HepG2 (cell line): ENCODE measurements around the gene NUDCD3. TPM values are rescaled to one million over a fixed set of nuclear protein-coding genes. Genes with fewer than 3 reads are reported as not detected.

ENCODE experiments used
- ATRX ChIP-seq: sonication (generic); formaldehyde crosslinking; IDR thresholded peaks from 2 replicates; pipeline ENCODE4 v1.4.0; 2020; ENCODE audit warnings: missing genetic modification reagents, borderline replicate concordance
- EED ChIP-seq: sonication (generic); formaldehyde crosslinking; IDR thresholded peaks from 2 replicates; pipeline ENCODE4 v1.5.0; 2020; ENCODE audit warnings: mild to moderate bottlenecking, missing genetic modification reagents
- ELF4 ChIP-seq: sonication (generic); formaldehyde crosslinking; IDR thresholded peaks from 2 replicates; pipeline ENCODE4 v1.5.0; 2020; ENCODE audit warnings: missing genetic modification reagents, mild to moderate bottlenecking, moderate library complexity, borderline replicate concordance
- KLF9 ChIP-seq: IDR thresholded peaks from 2 replicates; pipeline ENCODE4 v1.6.1; 2016; ENCODE audit warnings: low read depth
- POGZ ChIP-seq: sonication (generic); formaldehyde crosslinking; IDR thresholded peaks from 2 replicates; pipeline ENCODE4 v1.4.0; 2020; ENCODE audit warnings: mild to moderate bottlenecking, missing genetic modification reagents
- RFXANK ChIP-seq: IDR thresholded peaks from 2 replicates; pipeline ENCODE4 v1.6.1; 2016
- ZBTB1 ChIP-seq: sonication (generic); formaldehyde crosslinking; IDR thresholded peaks from 2 replicates; pipeline ENCODE4 v1.4.0; 2020; ENCODE audit warnings: missing genetic modification reagents, borderline replicate concordance
- ZFP90 ChIP-seq: sonication (generic); formaldehyde crosslinking; IDR thresholded peaks from 2 replicates; pipeline ENCODE4 v1.8.0; 2022; ENCODE audit warnings: missing genetic modification reagents, mild to moderate bottlenecking, inconsistent platforms, borderline replicate concordance
- ZNF253 ChIP-seq: sonication (generic); formaldehyde crosslinking; IDR thresholded peaks from 2 replicates; pipeline ENCODE4 v1.8.0; 2022; ENCODE audit warnings: mild to moderate bottlenecking, missing genetic modification reagents, borderline replicate concordance
- polyA plus RNA-seq, 8 experiments: library from polyadenylated mRNA; depleted of rRNA in 3 of 8; stranded (reverse) in 7 of 8; unstranded in 1 of 8; fragments of >200 nt; fragmentation: Illumina TruSeq in 4 of 8; extraction: Trizol in 4 of 8; gene quantifications; 2 replicates each; pipeline versions ENCODE4 v1.2.1 to v1.2.3, GENCODE V29; 2011 to 2016; ENCODE audit warnings: low read depth in 4 of 8, missing spikeins in 1 of 8, mixed read lengths in 1 of 8; ENCODE audit not compliant: insufficient read depth in 1 of 8
- total RNA-seq, 5 experiments: library from RNA; depleted of rRNA; stranded (reverse); fragments of >200 nt; fragmentation: Illumina TruSeq; extraction: Trizol; gene quantifications; 2 replicates each; pipeline ENCODE4 v1.2.3, GENCODE V29; 2016; ENCODE audit warnings: low read depth in 1 of 5
- TF ChIP-seq, protein P1 (sequence below): sonication (generic); formaldehyde crosslinking; IDR thresholded peaks from 2 replicates; pipeline ENCODE4 v1.5.0; 2020; ENCODE audit warnings: mild to moderate bottlenecking, missing genetic modification reagents, borderline replicate concordance
- TF ChIP-seq, protein P2 (sequence below), 2 experiments: IDR thresholded peaks; 2 replicates each; pipeline ENCODE4 v1.6.1; 2011 to 2012; ENCODE audit warnings: low read length in 2 of 2, borderline replicate concordance in 1 of 2, low read depth in 1 of 2, mild to moderate bottlenecking in 1 of 2, moderate library complexity in 1 of 2
- TF ChIP-seq, protein P3 (sequence below): sonication (generic); formaldehyde crosslinking; IDR thresholded peaks from 2 replicates; pipeline ENCODE4 v1.5.0; 2020; ENCODE audit warnings: mild to moderate bottlenecking, missing genetic modification reagents

The NUDCD3 gene
- total and polyA plus RNA-seq, 2 of the 13 experiments (the other 11 are each of a cell fraction or from before 2014, with no cell fraction given): 20.8 to 49.9 TPM

DNA sequence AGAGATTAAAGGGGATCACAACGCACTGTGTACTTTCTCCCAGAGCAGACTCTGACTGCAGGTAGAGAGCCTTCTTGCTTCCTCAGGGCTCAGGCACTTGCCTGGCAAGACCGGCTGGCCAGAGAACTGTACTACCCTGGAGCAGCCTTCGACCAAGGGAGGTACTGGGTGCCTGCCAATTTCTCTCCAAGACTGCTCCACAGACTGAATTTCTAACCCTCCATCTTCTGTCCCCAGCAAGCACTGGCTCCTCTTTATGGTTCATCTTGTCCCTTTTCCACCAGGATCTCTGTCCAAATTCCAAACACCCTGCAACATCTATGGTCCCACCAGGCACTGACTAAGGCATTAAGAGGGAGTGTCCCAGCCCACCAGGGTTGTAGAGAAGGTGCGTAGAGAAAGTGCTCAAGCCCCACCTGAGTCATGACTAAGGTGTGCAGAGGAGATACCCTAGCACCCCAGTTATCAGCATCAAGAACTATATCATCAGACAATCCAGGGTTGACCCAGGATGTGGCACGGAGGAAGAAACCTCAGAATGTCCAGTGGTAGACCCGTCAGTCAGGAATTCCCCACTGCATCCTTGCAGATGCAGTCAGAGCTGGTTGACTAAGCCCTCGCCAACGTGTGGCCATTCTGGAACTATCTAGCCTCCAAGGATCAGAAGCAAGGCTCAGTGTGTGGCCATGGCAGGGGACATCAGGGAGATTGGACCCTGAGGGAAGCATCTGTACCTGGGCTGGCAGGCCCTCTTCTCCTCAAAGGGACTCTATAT lies 104.1 kb downstream of the NUDCD3 start (continued):
- TF ChIP-seq ZFP90 (CRISPR knock-in tag): no peak
- no peak for TF ChIP-seq ZNF253
- TF ChIP-seq, protein P1, sequence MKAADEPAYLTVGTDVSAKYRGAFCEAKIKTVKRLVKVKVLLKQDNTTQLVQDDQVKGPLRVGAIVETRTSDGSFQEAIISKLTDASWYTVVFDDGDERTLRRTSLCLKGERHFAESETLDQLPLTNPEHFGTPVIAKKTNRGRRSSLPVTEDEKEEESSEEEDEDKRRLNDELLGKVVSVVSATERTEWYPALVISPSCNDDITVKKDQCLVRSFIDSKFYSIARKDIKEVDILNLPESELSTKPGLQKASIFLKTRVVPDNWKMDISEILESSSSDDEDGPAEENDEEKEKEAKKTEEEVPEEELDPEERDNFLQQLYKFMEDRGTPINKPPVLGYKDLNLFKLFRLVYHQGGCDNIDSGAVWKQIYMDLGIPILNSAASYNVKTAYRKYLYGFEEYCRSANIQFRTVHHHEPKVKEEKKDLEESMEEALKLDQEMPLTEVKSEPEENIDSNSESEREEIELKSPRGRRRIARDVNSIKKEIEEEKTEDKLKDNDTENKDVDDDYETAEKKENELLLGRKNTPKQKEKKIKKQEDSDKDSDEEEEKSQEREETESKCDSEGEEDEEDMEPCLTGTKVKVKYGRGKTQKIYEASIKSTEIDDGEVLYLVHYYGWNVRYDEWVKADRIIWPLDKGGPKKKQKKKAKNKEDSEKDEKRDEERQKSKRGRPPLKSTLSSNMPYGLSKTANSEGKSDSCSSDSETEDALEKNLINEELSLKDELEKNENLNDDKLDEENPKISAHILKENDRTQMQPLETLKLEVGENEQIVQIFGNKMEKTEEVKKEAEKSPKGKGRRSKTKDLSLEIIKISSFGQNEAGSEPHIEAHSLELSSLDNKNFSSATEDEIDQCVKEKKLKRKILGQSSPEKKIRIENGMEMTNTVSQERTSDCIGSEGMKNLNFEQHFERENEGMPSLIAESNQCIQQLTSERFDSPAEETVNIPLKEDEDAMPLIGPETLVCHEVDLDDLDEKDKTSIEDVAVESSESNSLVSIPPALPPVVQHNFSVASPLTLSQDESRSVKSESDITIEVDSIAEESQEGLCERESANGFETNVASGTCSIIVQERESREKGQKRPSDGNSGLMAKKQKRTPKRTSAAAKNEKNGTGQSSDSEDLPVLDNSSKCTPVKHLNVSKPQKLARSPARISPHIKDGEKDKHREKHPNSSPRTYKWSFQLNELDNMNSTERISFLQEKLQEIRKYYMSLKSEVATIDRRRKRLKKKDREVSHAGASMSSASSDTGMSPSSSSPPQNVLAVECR (CRISPR knock-in tag): no peak
- TF ChIP-seq RFXANK: no peak
- no peak for TF ChIP-seq ATRX
- TF ChIP-seq KLF9: no peak
- no peak for TF ChIP-seq ZBTB1
- TF ChIP-seq EED (CRISPR knock-in tag): no peak
- TF ChIP-seq POGZ (CRISPR knock-in tag): no peak
- TF ChIP-seq, protein P2, sequence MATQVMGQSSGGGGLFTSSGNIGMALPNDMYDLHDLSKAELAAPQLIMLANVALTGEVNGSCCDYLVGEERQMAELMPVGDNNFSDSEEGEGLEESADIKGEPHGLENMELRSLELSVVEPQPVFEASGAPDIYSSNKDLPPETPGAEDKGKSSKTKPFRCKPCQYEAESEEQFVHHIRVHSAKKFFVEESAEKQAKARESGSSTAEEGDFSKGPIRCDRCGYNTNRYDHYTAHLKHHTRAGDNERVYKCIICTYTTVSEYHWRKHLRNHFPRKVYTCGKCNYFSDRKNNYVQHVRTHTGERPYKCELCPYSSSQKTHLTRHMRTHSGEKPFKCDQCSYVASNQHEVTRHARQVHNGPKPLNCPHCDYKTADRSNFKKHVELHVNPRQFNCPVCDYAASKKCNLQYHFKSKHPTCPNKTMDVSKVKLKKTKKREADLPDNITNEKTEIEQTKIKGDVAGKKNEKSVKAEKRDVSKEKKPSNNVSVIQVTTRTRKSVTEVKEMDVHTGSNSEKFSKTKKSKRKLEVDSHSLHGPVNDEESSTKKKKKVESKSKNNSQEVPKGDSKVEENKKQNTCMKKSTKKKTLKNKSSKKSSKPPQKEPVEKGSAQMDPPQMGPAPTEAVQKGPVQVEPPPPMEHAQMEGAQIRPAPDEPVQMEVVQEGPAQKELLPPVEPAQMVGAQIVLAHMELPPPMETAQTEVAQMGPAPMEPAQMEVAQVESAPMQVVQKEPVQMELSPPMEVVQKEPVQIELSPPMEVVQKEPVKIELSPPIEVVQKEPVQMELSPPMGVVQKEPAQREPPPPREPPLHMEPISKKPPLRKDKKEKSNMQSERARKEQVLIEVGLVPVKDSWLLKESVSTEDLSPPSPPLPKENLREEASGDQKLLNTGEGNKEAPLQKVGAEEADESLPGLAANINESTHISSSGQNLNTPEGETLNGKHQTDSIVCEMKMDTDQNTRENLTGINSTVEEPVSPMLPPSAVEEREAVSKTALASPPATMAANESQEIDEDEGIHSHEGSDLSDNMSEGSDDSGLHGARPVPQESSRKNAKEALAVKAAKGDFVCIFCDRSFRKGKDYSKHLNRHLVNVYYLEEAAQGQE (IDR thresholded peaks at IDR 0.05; ENCODE audit: borderline replicate concordance in 1 of 2, low read depth in 1 of 2, low read length in 2 of 2): no peak
- TF ChIP-seq, protein P3, sequence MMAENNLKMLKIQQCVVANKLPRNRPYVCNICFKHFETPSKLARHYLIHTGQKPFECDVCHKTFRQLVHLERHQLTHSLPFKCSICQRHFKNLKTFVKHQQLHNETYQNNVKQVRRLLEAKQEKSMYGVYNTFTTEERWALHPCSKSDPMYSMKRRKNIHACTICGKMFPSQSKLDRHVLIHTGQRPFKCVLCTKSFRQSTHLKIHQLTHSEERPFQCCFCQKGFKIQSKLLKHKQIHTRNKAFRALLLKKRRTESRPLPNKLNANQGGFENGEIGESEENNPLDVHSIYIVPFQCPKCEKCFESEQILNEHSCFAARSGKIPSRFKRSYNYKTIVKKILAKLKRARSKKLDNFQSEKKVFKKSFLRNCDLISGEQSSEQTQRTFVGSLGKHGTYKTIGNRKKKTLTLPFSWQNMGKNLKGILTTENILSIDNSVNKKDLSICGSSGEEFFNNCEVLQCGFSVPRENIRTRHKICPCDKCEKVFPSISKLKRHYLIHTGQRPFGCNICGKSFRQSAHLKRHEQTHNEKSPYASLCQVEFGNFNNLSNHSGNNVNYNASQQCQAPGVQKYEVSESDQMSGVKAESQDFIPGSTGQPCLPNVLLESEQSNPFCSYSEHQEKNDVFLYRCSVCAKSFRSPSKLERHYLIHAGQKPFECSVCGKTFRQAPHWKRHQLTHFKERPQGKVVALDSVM (CRISPR knock-in tag): no peak
- no peak for TF ChIP-seq ELF4
